ENCODE measurements around the gene P2RX2.
A peak's percentile ranks its signal among the peaks of the same experiment; 100 is the strongest.

The P2RX2 gene

DNA sequence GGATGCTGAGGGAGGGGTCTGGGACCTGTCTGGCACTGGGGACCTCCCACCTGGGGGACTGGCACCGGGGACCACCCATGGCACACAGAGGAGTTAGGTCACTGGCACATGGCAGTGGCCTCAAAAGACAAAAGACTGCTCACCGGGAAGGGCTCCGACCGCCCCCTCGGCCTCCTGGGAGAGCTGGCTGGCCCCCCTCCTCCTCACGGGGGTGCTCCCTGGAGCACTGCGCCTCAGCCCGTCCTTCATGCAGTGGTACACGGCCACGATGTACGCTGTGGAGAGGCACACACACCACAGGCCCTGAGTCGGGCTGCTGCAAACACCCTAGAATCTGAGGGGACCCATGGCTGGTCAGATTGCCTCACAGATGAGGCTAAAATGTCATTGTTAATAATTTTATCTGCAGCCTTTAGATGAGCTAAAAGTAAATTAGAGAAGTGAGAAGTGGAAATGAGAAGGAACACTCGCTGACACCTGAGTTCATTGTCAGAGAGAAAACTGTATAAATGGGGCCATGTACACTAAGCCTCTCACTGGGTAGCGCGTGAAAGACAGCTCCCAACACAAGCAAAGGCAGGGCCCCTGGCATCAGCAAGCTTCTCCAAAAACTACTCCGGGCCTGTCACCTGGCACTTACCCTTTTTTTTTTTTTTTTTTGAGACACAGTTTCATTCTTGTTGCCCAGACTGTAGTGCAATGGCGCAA, 14.1 kb downstream of the P2RX2 start:
- no peak overlapping the region for H3K27ac Mint-ChIP-seq
- no peaks in the 10 kb centered on the region for H3K4me1 Mint-ChIP-seq
- no peaks in the 10 kb centered on the region for H3K27me3 Mint-ChIP-seq
- peaks cover 24% of the 10 kb centered on the region for H3K36me3 Mint-ChIP-seq
- H3K9me3 Mint-ChIP-seq, result no peaks in the 10 kb centered on the region
- no peak overlapping the region for H3K4me3 Mint-ChIP-seq

GRCh38 chr12:132633398-132633797, 14.8 kb downstream of the P2RX2 start:
- no peaks in the 10 kb centered on the region for H3K9me3 Mint-ChIP-seq
- no peaks in the 10 kb centered on the region for H3K27me3 Mint-ChIP-seq
- no peak overlapping the region for H3K4me3 Mint-ChIP-seq
- peaks cover 28% of the 10 kb centered on the region for H3K36me3 Mint-ChIP-seq
- H3K27ac Mint-ChIP-seq, result no peak overlapping the region
- no peaks in the 10 kb centered on the region for H3K4me1 Mint-ChIP-seq

DNA sequence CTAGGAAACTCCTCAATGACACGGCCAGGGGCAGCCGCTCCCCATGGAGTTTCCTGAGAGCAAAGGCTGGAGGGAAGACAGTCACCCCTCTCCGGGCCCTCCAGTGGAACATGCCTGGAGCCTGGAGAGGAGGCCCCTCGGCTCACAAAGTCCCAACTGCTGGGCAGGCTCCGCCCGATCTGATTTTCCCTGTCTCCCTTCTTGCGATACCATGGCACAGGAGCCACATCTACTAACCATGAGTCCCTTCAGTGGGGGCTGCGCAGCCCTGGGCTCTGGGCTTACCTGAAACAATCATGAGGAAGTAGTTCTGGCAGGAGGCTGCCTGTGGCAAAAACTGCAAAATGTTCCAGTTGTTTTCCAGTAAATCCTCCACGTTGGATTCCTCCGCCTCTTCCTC, 15.3 kb downstream of the P2RX2 start:
- Mint-ChIP-seq H3K27ac (no peak overlapping the region), H3K27me3 (no peaks in the 10 kb centered on the region), H3K4me3 (no peak overlapping the region), H3K36me3 (peaks cover 28% of the 10 kb centered on the region), H3K9me3 (no peaks in the 10 kb centered on the region), H3K4me1 (no peaks in the 10 kb centered on the region)

DNA sequence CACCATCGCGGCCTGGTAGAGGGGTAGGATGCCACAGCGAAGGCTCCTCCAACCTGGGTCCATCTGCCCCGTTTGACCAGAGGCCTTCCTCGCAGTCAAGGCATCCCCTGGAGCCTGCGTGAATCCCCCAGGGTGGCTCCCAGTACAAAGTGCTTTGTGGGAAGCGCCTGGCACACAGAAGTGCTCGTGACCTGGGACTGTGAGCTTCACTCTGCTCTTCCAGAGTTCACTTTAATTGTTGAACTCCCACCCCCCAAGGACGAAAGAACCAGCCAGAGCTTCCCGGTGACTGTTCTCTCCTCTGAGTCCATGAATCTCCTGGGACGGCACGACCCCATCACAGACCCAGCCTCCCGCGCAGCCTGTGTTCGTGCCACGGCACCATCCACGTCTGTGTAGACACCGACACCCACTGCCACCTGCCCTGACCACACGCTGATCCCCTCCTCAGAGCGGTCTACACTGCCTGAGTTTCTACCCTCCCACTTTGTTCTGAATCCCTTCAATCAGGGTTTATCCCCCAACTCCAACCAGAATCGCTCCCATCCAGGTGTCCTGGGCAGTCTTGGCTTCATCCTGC, 15.9 kb downstream of the P2RX2 start:
- Mint-ChIP-seq H3K9me3 (no peaks in the 10 kb centered on the region), H3K36me3 (peaks cover 28% of the 10 kb centered on the region), H3K27me3 (no peaks in the 10 kb centered on the region), H3K4me3 (no peak overlapping the region), H3K4me1 (no peaks in the 10 kb centered on the region), H3K27ac (no peak overlapping the region)

DNA sequence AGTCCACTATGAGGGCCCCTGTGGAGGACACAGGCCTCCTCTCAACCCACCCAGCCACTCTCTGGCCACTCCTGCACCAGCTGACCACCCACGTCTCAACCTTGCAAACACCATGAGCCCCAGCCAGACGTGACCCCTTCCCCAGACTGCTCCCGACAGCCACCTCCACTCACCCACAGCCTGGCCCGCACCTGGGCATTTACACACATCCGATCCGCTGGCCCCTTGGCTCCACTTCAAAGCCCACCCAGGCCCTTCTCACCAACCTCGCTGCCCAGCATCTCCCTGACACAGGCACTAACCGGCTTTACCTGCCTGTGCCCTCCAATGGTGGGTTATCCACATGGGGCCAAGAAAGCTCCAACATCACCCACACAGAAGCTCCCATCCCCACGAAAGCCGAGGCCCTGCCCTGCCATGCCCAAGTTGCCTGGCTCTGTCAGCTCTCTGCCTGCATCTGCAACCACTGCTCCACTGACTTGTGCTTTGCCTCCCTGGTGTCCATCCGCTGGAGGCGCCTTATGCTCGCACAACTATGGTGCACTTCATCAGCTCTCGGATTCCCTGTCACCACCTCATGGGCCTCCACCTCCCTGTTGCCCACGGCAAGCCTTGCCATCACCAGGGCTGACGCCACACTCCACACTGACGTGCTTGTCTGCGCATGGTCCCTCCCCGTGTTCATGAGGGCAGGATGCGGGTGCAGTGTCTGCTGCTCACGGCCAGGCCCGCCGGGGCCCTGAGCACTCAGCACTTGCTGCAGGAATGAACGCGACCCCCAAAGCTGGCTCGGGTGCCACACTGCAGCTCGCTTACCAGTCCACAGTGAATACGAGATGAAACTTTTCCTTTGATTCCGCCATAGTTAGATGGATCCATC, 16.7 kb downstream of the P2RX2 start:
- Mint-ChIP-seq H3K27ac (no peak overlapping the region), H3K27me3 (no peaks in the 10 kb centered on the region), H3K4me3 (no peak overlapping the region), H3K36me3 (peaks cover 25% of the 10 kb centered on the region), H3K4me1 (no peaks in the 10 kb centered on the region), H3K9me3 (no peaks in the 10 kb centered on the region)

GRCh38 chr12:132637811-132638210, 19.2 kb downstream of the P2RX2 start:
- Mint-ChIP-seq H3K27ac (no peak overlapping the region), H3K27me3 (no peaks in the 10 kb centered on the region), H3K36me3 (peaks cover 24% of the 10 kb centered on the region), H3K4me1 (no peaks in the 10 kb centered on the region), H3K4me3 (no peak overlapping the region), H3K9me3 (no peaks in the 10 kb centered on the region)

DNA sequence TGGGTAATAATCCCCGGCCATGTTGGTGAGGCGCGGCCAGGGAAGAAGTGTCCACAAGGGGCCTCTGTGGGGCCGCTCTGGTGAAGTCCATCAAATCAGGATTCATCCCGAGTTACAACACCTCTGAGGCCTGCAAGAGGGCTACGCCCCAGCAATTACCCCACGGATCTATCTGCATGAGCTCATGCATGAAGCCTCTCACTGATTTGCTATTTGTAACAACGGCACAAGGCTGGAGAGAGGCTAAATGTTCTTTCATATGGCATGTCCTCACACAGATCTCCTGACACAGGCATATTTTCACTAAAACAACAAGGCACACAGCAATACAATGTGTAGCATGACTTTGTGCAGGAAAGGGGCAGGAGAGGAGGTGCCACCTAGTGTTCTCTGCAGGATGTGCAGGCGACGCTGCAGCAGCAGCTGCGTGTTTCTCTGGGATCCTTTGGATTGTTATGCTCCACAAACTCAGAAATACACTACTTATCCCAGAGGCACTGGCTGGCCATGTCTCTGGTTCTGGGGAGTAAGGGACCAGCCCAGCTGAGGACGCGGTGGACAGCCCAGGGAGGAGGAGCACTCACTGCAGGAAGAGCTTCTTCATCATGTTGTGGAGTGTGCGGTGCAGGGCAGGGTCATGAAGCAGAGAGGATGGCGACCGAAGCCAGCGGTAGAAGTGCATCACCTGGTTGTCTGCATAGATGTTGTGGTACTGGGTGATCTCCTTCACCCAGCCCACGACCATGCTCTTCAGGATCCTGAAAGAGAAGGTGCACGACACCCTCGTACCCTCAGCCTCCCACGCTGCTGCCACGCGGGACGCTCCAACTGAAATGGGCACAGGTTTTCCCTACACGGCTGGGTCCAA, 20.2 kb downstream of the P2RX2 start:
- no peaks in the 10 kb centered on the region for H3K27me3 Mint-ChIP-seq
- H3K9me3 Mint-ChIP-seq, result no peaks in the 10 kb centered on the region
- H3K4me3 Mint-ChIP-seq, result no peak overlapping the region
- H3K4me1 Mint-ChIP-seq, result no peaks in the 10 kb centered on the region
- peaks cover 26% of the 10 kb centered on the region for H3K36me3 Mint-ChIP-seq
- H3K27ac Mint-ChIP-seq, result no peak overlapping the region

DNA sequence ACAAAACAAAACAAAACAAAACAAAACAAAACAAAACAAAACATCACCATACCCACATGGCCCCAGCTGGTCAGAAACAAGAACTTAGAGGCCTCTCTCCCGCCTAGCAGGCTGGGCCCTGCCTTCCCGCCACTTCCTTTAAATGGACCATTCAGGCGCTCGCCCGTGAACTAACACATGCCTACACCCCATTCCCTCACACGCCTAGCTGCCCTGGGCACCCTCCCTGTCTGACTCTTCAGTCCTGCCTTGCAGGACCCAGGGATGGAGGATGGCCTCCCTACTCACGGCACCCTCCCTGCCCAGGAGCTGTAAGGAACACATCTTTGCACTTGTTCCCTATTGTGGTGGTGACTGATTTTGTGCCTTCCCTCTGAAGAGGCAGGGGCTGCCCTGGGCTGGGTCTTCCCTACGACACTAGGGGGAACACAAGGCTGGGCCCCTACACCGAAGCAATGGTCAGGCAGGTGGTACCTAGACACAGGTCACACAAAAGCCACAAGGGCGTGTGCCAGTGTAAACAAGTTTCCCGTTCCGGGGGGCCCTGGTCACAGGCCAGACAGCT, 21.5 kb downstream of the P2RX2 start:
- Mint-ChIP-seq H3K36me3 (peaks cover 22% of the 10 kb centered on the region), H3K4me3 (no peak overlapping the region), H3K4me1 (no peaks in the 10 kb centered on the region), H3K9me3 (no peaks in the 10 kb centered on the region), H3K27ac (no peak overlapping the region), H3K27me3 (no peaks in the 10 kb centered on the region)

- Mint-ChIP-seq H3K9me3 (no peaks in the 10 kb centered on the region), H3K4me3 (no peak overlapping the region), H3K36me3 (peaks cover 16% of the 10 kb centered on the region), H3K4me1 (no peaks in the 10 kb centered on the region), H3K27ac (no peak overlapping the region), H3K27me3 (no peaks in the 10 kb centered on the region)
Observed at GRCh38 chr12:132640936-132641335, 22.4 kb downstream of the P2RX2 start.

DNA sequence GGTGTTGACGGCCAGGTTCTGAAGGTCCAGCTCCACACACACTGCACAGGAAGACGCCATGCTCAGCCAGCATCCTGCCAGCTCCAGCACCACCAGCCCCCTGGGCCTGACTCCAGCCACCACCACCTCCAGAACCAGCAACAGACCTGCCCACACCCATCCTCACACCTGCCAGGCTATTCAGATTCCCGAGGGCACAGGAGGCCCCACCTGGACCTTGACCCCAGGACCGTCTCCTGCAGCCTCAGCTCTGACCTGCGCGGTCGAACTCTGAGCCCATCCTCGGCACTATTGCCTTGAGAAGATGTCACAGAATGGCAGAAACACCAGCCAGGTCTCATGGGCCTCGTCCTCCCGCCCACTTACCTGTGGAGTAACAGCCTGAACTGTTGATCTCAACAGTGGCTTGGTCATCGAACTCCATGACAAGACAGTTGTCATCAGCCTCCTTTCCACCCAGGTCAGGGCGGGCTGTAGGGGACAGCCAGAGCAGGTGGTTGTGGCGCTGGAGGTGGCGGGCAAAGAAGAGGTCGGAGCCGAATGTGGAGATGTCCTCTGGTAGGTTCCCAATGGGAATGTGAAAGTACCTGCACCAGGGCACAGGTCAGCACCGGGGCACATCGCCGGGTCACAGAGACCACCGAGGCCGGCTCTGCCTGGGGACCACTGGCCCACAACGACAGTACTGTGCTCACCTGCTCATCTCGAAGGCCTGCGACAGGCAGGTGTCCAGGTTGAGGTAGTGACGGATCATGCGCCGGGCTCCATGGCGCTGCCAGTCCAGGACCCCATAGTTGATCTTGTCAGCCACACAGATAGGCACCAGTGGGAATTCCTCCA, 23.5 kb downstream of the P2RX2 start:
- no peaks in the 10 kb centered on the region for H3K27me3 Mint-ChIP-seq
- peak overlapping the region; percentile 59 for H3K27ac Mint-ChIP-seq

GRCh38 chr12:132642846-132643835, 24.6 kb downstream of the P2RX2 start:
- Mint-ChIP-seq H3K4me3 (no peak overlapping the region), H3K4me1 (no peaks in the 10 kb centered on the region), H3K36me3 (peaks cover 13% of the 10 kb centered on the region), H3K9me3 (no peaks in the 10 kb centered on the region), H3K27ac (no peak overlapping the region), H3K27me3 (no peaks in the 10 kb centered on the region)

More for the DNA sequence above, 23.5 kb downstream of the P2RX2 start:
- Mint-ChIP-seq H3K4me3 (no peak overlapping the region), H3K4me1 (no peaks in the 10 kb centered on the region), H3K36me3 (peaks cover 15% of the 10 kb centered on the region), H3K9me3 (no peaks in the 10 kb centered on the region)

DNA sequence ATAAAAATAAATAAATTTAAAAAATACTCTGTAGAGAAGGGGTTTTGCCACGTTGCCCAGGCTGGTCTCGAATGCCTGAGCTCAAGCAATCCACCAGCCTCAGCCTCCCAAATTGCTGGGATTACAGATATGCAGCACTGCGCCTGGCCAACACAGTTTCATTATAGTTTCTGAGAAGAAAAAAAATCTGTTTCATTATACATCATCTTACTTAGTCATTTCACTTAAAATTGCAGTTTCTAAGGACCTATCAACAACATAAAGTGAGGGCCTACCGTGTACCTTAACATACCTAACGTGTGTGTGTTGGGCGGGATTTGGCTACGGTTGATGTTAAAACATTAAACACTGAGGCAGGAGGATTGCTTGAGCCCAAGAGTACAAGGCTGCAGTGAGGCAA, 28.3 kb downstream of the P2RX2 start:
- Mint-ChIP-seq H3K4me1 (no peaks in the 10 kb centered on the region), H3K27ac (no peak overlapping the region), H3K36me3 (peaks cover 6% of the 10 kb centered on the region), H3K9me3 (no peaks in the 10 kb centered on the region), H3K27me3 (no peaks in the 10 kb centered on the region), H3K4me3 (no peak overlapping the region)

GRCh38 chr12:132647858-132648257, 29.3 kb downstream of the P2RX2 start:
- Mint-ChIP-seq H3K4me3 (no peak overlapping the region), H3K27me3 (no peaks in the 10 kb centered on the region), H3K27ac (no peak overlapping the region), H3K4me1 (no peaks in the 10 kb centered on the region), H3K36me3 (peaks cover 6% of the 10 kb centered on the region), H3K9me3 (no peaks in the 10 kb centered on the region)

All from activated naive CD4-positive, alpha-beta T cell treated with anti-CD3 and anti-CD28 coated beads, Interleukin-2, amount 50 U/mL, for 24 hours (primary cell).